NK-92 (cell line): ENCODE data around the gene USP4.
"Not testable (repeated sequence)": the region's sequence is repeated elsewhere in the genome, so short reads cannot be mapped to it uniquely, and the experiment has no call there.

Source experiments
- DNase-seq: peaks from one replicate; lab custom pipeline; 2025; ENCODE audit not compliant: unreplicated experiment; lab: John Stamatoyannopoulos, UW

USP4 gene

GRCh38 chr3:49339941-49340800 is at the start of gene USP4:
Gene USP4 (minus strand): TSS chr3:49340053. CDS start chr3:49340024, 29 bp downstream.
- peak; percentile 27 for DNase-seq

GRCh38 chr3:49389297-49389696 is 49.4 kb upstream of the USP4 start:
- no peak for DNase-seq

GRCh38 chr3:49388289-49388820 is 48.5 kb upstream of the USP4 start:
- no peak for DNase-seq

GRCh38 chr3:49387721-49388120 is 47.9 kb upstream of the USP4 start:
- no peak for DNase-seq

GRCh38 chr3:49386056-49386756 is 46.4 kb upstream of the USP4 start:
- DNase-seq = no peak

- no peak for DNase-seq
These were observed 45.8 kb upstream of the USP4 start for GRCh38 chr3:49385617-49386016.

- no peak for DNase-seq
These were observed 43.5 kb upstream of the USP4 start for GRCh38 chr3:49383387-49383786.

GRCh38 chr3:49378249-49378895 is 38.5 kb upstream of the USP4 start:
- no peak for DNase-seq

GRCh38 chr3:49377483-49377882 is 37.6 kb upstream of the USP4 start:
- DNase-seq = no peak

- no peak for DNase-seq
These were observed 32.1 kb upstream of the USP4 start for GRCh38 chr3:49371946-49372345.

- no peak for DNase-seq
These were observed 30.9 kb upstream of the USP4 start for GRCh38 chr3:49370585-49371290.

- DNase-seq = no peak
These were observed 22.7 kb upstream of the USP4 start for GRCh38 chr3:49362561-49362960.

- DNase-seq = no peak
These were observed 19.8 kb upstream of the USP4 start for GRCh38 chr3:49359623-49360022.

- no peak for DNase-seq
These were observed 19.0 kb upstream of the USP4 start for GRCh38 chr3:49358884-49359225.

- no peak for DNase-seq
These were observed 18.5 kb upstream of the USP4 start, which contains the start of gene GPX1 for GRCh38 chr3:49358217-49358883. Gene GPX1 (minus strand): TSS chr3:49358353. CDS start chr3:49358278, 75 bp downstream.

- not testable (repeated sequence) for DNase-seq
These were observed 17.8 kb upstream of the USP4 start for GRCh38 chr3:49357443-49358216.

GRCh38 chr3:49357095-49357442 is 17.2 kb upstream of the USP4 start:
- DNase-seq = not testable (repeated sequence)

- DNase-seq = no peak
These were observed 13.1 kb upstream of the USP4 start for GRCh38 chr3:49352890-49353421.

GRCh38 chr3:49352281-49352680 is 12.4 kb upstream of the USP4 start:
- no peak for DNase-seq
